Measurements from ENCODE around the gene LGALS13.

Gene LGALS13

GRCh38 chr19:39602224-39602623, at the start of gene LGALS13:
Gene LGALS13 (plus strand): TSS chr19:39602524. CDS start chr19:39602569, 45 bp downstream.
- no peak for DNase-seq

- no peak for DNase-seq
Measured at GRCh38 chr19:39553082-39553652, 49.2 kb upstream of the LGALS13 start.

- DNase-seq = peak; percentile 55
Measured at GRCh38 chr19:39554701-39555311, 47.5 kb upstream of the LGALS13 start.

- DNase-seq = peak; percentile 65
Measured at GRCh38 chr19:39555883-39556282, 46.4 kb upstream of the LGALS13 start.

GRCh38 chr19:39557811-39558623, 44.3 kb upstream of the LGALS13 start:
- peak; percentile 70 for DNase-seq

GRCh38 chr19:39558624-39559117, 43.7 kb upstream of the LGALS13 start:
- no peak for DNase-seq

- DNase-seq = no peak
Measured at GRCh38 chr19:39563408-39563807, 38.9 kb upstream of the LGALS13 start.

GRCh38 chr19:39566064-39566463, 36.3 kb upstream of the LGALS13 start:
- DNase-seq = no peak

- DNase-seq = no peak
Measured at GRCh38 chr19:39568604-39569003, 33.7 kb upstream of the LGALS13 start.

- no peak for DNase-seq
Measured at GRCh38 chr19:39582442-39582841, 19.9 kb upstream of the LGALS13 start.

GRCh38 chr19:39582891-39583625, 19.3 kb upstream of the LGALS13 start:
- DNase-seq = no peak

- DNase-seq = no peak
Measured at GRCh38 chr19:39587496-39587895, 14.8 kb upstream of the LGALS13 start.

GRCh38 chr19:39588066-39588465, 14.3 kb upstream of the LGALS13 start:
- DNase-seq = no peak

GRCh38 chr19:39590265-39590664, 12.1 kb upstream of the LGALS13 start:
- no peak for DNase-seq

GRCh38 chr19:39592381-39592780, 9.9 kb upstream of the LGALS13 start:
- no peak for DNase-seq

- no peak for DNase-seq
Measured at GRCh38 chr19:39595950-39596349, 6.4 kb upstream of the LGALS13 start.

GRCh38 chr19:39596911-39597310, 5.4 kb upstream of the LGALS13 start:
- no peak for DNase-seq

- DNase-seq = peak; percentile 16
Measured at GRCh38 chr19:39599116-39599515, 3.2 kb upstream of the LGALS13 start.

- DNase-seq = no peak
Measured at GRCh38 chr19:39603825-39604224, 1.5 kb downstream of the LGALS13 start.

GRCh38 chr19:39607021-39607420, 4.7 kb downstream of the LGALS13 start:
- no peak for DNase-seq

GRCh38 chr19:39607561-39607960, 5.2 kb downstream of the LGALS13 start:
- DNase-seq = no peak

GRCh38 chr19:39613597-39613996, 11.3 kb downstream of the LGALS13 start:
- DNase-seq = no peak

- no peak for DNase-seq
Measured at GRCh38 chr19:39617745-39618144, 15.4 kb downstream of the LGALS13 start.

Data from MV-4-11 (cell line).